ENCODE results near the gene CDC34. TPM values are rescaled to one million over a fixed set of nuclear protein-coding genes. Genes with fewer than 3 reads are reported as not detected.
A peak's percentile ranks its signal among the peaks of the same experiment; 100 is the strongest.

CDC34 gene
- total RNA-seq, 1 donor from 2014 or later, result 110 TPM

DNA sequence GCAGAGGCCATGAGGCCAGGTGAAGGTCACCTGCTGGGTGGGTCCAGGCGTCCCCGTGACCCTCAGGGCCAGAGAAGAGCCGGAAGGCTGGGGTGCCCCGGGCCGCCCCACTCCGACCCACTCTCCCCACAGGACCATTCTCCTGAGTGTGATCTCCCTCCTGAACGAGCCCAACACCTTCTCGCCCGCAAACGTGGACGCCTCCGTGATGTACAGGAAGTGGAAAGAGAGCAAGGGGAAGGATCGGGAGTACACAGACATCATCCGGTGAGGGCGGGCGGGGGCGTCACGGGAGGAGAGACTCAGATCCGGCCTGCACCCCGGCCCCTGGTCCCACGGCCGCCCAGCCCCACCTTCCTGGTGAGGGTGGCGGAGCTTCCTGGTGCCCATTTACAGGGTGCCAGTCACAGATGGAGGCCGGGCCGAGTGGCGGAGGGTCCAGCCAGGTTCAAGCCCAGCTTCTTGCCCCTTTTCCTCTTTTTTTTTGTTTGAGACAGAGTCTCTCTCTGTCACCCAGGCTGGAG lies 5.4 kb downstream of the CDC34 start:
- ATAC-seq (no peak), DNase-seq (no peak)
- intact Hi-C loops (cut with micrococcal nuclease), result no loop called here

DNA sequence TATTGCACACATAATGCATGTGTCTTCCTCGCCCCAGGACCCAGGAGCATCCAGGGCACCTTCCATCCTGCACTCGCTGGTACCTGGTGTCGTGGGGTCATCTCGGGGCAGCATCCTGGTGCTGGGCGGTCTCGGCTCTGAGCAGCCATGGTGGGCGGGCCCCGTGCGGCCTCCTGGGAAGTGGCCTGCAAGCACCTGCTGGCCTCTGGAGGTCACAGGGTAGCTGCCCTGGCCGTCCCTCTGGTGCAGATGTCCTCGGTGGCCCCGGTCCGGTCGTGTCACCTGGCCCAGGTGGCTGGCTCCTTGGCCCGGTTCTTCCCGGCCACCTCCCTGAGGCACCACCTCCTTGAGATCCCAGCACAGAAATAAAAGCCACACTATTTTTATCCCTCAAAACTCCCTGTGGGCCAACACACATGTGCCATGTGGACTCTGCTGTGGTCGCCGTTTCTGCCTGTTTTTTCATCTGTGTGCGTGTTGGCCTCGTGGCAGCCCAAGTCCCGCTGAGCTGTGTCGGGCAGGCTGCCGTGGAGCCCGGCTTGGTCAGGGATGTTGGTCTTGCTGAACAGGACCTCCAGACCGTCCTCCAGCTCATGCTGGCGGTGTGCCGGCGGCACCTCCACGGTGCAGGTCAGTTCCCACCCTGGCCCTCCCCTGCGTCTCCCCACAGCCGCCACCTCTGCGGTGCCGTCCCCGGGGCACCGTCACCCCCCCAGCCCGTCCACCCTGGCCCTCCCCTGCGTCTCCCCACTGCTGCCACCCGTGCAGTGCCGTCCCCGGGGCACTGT lies 7.3 kb downstream of the CDC34 start:
- ATAC-seq (no peak), DNase-seq (no peak)
- intact Hi-C loops (cut with micrococcal nuclease), result no loop called here

DNA sequence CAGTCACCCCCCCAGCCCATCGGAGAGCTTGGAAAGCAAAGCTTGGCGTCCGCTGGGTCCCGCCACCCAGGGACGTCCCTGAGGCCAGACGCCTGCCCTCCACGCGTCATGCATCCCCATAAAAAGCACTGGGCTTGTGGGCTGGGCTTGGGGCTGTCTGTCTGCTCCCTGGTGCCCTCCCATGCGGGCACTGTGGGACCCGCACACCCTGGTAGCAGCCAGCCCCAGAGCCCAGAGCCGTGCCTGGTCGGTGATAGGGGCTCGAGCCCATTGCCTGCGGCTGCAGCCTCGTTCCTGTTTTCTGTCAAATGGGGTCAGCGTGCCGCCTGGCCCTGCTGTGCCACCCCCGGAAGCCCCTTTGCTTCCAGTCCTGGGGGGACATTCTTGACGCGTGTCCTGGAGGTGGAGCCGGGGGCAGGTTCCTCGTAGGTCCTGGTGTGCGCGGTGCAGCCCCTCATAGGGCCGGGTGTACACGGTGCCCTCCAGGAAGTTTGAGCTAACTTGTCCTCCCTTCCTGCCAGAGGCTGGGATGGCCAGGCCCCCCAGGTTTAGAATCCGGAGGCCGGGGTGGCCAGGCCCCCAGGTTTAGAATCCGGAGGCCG lies 8.0 kb downstream of the CDC34 start:
- DNase-seq (no peak), ATAC-seq (peak; percentile 19)
- intact Hi-C loops (cut with micrococcal nuclease), result no loop called here

GRCh38 chr19:540867-541637 lies 9.5 kb downstream of the CDC34 start:
- ATAC-seq (no peak), DNase-seq (no peak)
- intact Hi-C loops (cut with micrococcal nuclease), result no loop called here

- DNase-seq (no peak), ATAC-seq (no peak)
- intact Hi-C loops (cut with micrococcal nuclease), result no loop called here
These were observed 10.1 kb downstream of the CDC34 start for GRCh38 chr19:541699-542098.

GRCh38 chr19:542173-542866 lies 10.8 kb downstream of the CDC34 start:
- DNase-seq (no peak), ATAC-seq (no peak)
- intact Hi-C loops (cut with micrococcal nuclease), result no loop called here

DNA sequence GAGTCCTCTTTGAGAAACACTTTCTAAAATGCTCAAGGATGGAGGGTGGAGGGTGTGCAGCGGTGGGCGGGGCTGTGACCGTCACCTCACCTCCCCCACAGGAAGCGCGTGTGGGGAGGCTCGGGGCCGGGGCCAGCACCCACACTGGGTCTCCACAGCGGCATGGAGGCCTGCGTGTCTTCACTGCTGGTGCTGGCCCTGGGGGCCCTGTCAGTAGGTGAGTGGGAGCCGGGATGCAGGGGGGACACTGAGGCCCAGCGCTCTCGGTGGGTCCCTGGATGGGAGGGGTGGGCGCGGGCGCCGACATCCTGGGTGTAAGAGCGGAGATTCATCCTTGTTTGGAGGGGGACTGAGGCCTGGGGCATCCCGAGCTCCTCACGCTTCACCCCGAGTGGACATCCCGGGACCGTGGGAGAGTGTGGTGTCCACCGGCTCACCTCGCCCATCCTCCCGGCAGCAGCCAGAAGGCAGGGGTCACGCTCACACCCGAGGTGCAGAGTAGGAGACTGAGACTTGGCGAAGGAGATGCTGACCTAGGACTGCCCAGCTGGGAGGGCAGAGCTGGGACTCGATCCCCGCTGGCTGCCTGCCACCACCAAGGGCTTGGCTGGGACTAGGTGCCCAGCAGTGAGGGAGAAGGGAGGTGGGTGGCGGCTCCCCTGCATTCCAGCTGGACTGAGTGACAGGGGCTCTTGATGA lies 12.5 kb downstream of the CDC34 start, which contains the start of gene GZMM:
Gene GZMM (plus strand): TSS at position 144 of the 699 bp plus-strand sequence. CDS start 19 bp downstream, at position 163.
- ATAC-seq (peak; percentile 31), DNase-seq (no peak)
- intact Hi-C loops (cut with micrococcal nuclease), result no loop called here

- no peak for DNase-seq
- ATAC-seq, result no peak
- intact Hi-C loops (cut with micrococcal nuclease), result no loop called here
These were observed 15.6 kb downstream of the CDC34 start for GRCh38 chr19:547117-547516.

GRCh38 chr19:547836-548720 lies 16.5 kb downstream of the CDC34 start:
- no peak for DNase-seq
- intact Hi-C loops (cut with micrococcal nuclease), result no loop called here
- ATAC-seq, result no peak

DNA sequence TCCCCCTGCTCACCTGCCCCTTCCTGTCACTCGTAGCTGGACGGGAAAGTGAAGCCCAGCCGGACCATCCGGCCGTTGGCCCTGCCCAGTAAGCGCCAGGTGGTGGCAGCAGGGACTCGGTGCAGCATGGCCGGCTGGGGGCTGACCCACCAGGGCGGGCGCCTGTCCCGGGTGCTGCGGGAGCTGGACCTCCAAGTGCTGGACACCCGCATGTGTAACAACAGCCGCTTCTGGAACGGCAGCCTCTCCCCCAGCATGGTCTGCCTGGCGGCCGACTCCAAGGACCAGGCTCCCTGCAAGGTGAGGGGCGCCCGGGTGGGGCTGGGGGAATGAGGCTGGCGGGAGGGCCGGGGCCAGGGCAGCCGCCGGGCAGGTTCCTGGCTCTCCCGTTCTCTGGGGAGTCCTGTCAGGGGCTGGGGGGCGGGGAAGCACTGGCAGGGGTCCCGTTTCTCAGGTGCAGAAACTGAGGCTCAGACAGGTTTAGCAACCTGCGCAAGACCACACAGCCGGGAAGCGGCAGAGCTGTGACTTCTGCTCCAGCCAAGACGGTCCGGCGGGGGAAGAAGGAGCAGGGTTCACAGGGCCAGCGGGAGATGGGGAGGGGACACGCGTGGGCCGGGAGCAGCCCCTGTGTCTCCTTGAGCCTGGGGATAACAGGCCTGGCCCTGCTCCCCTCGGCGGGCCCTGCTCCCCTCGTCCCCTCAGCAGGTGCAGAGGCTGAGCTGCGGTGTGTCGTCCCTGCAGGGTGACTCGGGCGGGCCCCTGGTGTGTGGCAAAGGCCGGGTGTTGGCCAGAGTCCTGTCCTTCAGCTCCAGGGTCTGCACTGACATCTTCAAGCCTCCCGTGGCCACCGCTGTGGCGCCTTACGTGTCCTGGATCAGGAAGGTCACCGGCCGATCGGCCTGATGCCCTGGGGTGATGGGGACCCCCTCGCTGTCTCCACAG lies 17.6 kb downstream of the CDC34 start:
- DNase-seq, result no peak
- ATAC-seq, result no peak
- intact Hi-C loops (cut with micrococcal nuclease), result no loop called here

- DNase-seq, result no peak
- intact Hi-C loops (cut with micrococcal nuclease), result no loop called here
- ATAC-seq, result no peak
These were observed 23.3 kb downstream of the CDC34 start for GRCh38 chr19:554817-555216.

- intact Hi-C loops (cut with micrococcal nuclease), result no loop called here
- ATAC-seq, result no peak
- no peak for DNase-seq
These were observed 23.9 kb downstream of the CDC34 start for GRCh38 chr19:555474-555808.

GRCh38 chr19:556611-557382 lies 25.2 kb downstream of the CDC34 start:
- no peak for DNase-seq
- intact Hi-C loops (cut with micrococcal nuclease), result no loop called here
- ATAC-seq, result no peak

DNA sequence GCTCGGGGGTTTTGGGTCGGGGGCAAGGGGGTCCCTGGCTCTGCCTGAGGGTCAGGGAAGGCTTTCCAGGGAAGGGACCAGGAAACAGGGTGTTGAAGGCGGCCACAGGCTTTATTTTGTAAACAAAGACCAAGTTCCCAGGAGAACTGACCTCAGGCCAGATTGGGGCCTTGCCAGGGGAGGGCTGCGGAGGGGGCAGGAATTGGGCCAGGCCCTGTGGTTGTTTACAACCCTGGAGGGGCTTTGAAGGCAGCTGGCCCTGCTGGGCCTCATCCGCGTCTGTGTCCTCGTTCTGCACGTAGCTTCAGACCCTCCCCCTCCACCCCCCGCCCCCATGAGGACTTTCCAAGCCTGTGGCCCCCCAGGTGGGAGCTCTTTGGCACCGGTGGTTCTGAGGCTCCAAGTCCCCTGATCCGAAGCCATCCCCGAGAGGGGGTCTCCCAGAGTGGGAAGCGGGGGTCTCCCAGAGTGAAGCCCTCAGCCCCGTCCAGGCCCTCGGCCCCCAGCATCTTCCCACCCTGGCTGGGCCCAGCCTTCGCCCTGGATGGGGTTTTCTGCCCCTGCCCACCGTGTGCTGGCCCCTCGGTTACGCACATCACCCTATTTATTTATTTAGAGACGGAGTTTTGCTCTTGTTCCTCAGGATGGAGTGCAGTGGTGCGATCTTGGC lies 27.3 kb downstream of the CDC34 start:
- intact Hi-C loops (cut with micrococcal nuclease), result no loop called here
- peak; percentile 65 for DNase-seq
- ATAC-seq, result peak; percentile 62

- ATAC-seq, result no peak
- DNase-seq, result no peak
- intact Hi-C loops (cut with micrococcal nuclease), result no loop called here
These were observed 28.6 kb downstream of the CDC34 start for GRCh38 chr19:560121-560520.

DNA sequence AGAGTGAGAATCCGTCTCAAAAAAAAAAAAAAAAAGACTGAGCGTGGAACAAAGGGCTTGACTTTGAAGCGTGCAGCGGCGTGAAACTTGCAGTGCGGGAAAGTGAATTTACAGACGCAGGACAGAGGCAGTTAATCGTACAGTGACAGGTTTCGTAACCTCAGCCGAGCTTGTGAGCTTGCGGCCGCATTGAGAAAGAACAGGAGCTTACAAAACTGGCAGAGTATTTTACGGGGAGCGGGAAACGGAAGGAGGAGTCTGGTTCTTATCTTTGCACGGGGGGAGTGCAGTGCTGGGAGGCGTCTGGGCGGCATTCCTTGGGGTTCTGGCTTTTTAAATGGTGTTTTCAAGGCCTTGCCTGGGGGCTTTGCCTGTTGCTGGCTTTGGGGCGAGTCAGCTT lies 34.8 kb downstream of the CDC34 start:
- intact Hi-C loops (cut with micrococcal nuclease), result no loop called here
- DNase-seq (no peak), ATAC-seq (peak; percentile 67)
